ENCODE data around the gene PIP4P1.

The PIP4P1 gene

GRCh38 chr14:20412411-20412810, 48.8 kb downstream of the PIP4P1 start:
- peaks cover 2% of the 10 kb centered on the region for H3K36me3 ChIP-seq (ENCODE audit: control insufficient read depth, insufficient read depth, low read length)
- H3K4me1 ChIP-seq (ENCODE audit: control insufficient read depth, low read depth, low read length), result no peaks in the 10 kb centered on the region
- H3K27ac ChIP-seq (ENCODE audit: low read depth, low read length), result peak overlapping the region; percentile 92
- H3K4me3 ChIP-seq (ENCODE audit: low read length), result peak overlapping the region; percentile 65
- H2BK15ac ChIP-seq (replicated peaks; ENCODE audit: low read depth), result no peak overlapping the region
- H3K56ac ChIP-seq (ENCODE audit: low read length), result peak overlapping the region; percentile 91
- H4K5ac ChIP-seq (ENCODE audit: low read length), result no peak overlapping the region
- no CpG with 5 or more reads among the region's 7 CpGs for WGBS (ENCODE audit: extremely low coverage, insufficient coverage, low lambda C conversion rate)
- no peaks in the 10 kb centered on the region for H3K27me3 ChIP-seq (ENCODE audit: insufficient read depth, low read length, poor library complexity)
- H4K8ac ChIP-seq (ENCODE audit: low read depth, low read length), result no peak overlapping the region
- H3K9ac ChIP-seq (ENCODE audit: low read length), result peak overlapping the region; percentile 83
- peaks cover 3% of the 10 kb centered on the region for H3K79me1 ChIP-seq (ENCODE audit: low read length)
- peak overlapping the region; percentile 61 for H3K4me2 ChIP-seq (ENCODE audit: low read length)
- no peak for DNase-seq
- H3K79me2 ChIP-seq (ENCODE audit: control insufficient read depth, insufficient read depth, low read length), result peaks cover 2% of the 10 kb centered on the region
- no peak overlapping the region for H3K4ac ChIP-seq (ENCODE audit: low read depth, low read length)
- no peak overlapping the region for H2BK120ac ChIP-seq (ENCODE audit: low read depth, low read length)
- H2AK5ac ChIP-seq (ENCODE audit: low read length), result no peak overlapping the region
- no peak overlapping the region for H2BK5ac ChIP-seq (ENCODE audit: low read length)
- no peak overlapping the region for H3K23ac ChIP-seq (ENCODE audit: low read length)
- H3K18ac ChIP-seq (ENCODE audit: low read length), result no peak overlapping the region

- H4K5ac ChIP-seq (ENCODE audit: low read length), result no peak overlapping the region
- no peak overlapping the region for H3K27ac ChIP-seq (ENCODE audit: low read depth, low read length)
- no peak overlapping the region for H3K4ac ChIP-seq (ENCODE audit: low read depth, low read length)
Measured at GRCh38 chr14:20409226-20409625, 52.0 kb downstream of the PIP4P1 start.

More at GRCh38 chr14:20409226-20409625, 52.0 kb downstream of the PIP4P1 start:
- Histone ChIP-seq H3K9ac (ENCODE audit: low read length) (no peak overlapping the region), H3K4me3 (ENCODE audit: low read length) (no peak overlapping the region), H3K27me3 (ENCODE audit: insufficient read depth, low read length, poor library complexity) (no peaks in the 10 kb centered on the region), H3K4me2 (ENCODE audit: low read length) (no peak overlapping the region), H3K23ac (ENCODE audit: low read length) (no peak overlapping the region), H3K56ac (ENCODE audit: low read length) (no peak overlapping the region), H2BK120ac (ENCODE audit: low read depth, low read length) (no peak overlapping the region), H3K79me1 (ENCODE audit: low read length) (peaks cover 3% of the 10 kb centered on the region), H3K36me3 (ENCODE audit: control insufficient read depth, insufficient read depth, low read length) (peaks cover 4% of the 10 kb centered on the region), H3K79me2 (ENCODE audit: control insufficient read depth, insufficient read depth, low read length) (peaks cover 2% of the 10 kb centered on the region), H2AK5ac (ENCODE audit: low read length) (no peak overlapping the region), H3K18ac (ENCODE audit: low read length) (no peak overlapping the region), H2BK15ac (replicated peaks; ENCODE audit: low read depth) (no peak overlapping the region), H3K4me1 (ENCODE audit: control insufficient read depth, low read depth, low read length) (no peaks in the 10 kb centered on the region), H4K8ac (ENCODE audit: low read depth, low read length) (no peak overlapping the region), H2BK5ac (ENCODE audit: low read length) (no peak overlapping the region)
- WGBS (ENCODE audit: extremely low coverage, insufficient coverage, low lambda C conversion rate), result no CpG with 5 or more reads among the region's 2 CpGs
- DNase-seq, result no peak

Small RNA genes lying within 50 kb of the gene (small RNA-seq; reads per million reads assigned to genes)
- 1.8 reads per million, percentile 8 among the genes with 10 or more reads in this experiment for gene RNA5SP382 (ENCODE audit: insufficient read depth)

All from mesendoderm (in vitro differentiated cells).